ENCODE results near the gene SRSF4. TPM values are rescaled to one million over a fixed set of nuclear protein-coding genes. Genes with fewer than 3 reads are reported as not detected.

Gene SRSF4
- total and polyA plus RNA-seq, 9 donors: 55.2 to 135 (median 88.2) TPM

DNA sequence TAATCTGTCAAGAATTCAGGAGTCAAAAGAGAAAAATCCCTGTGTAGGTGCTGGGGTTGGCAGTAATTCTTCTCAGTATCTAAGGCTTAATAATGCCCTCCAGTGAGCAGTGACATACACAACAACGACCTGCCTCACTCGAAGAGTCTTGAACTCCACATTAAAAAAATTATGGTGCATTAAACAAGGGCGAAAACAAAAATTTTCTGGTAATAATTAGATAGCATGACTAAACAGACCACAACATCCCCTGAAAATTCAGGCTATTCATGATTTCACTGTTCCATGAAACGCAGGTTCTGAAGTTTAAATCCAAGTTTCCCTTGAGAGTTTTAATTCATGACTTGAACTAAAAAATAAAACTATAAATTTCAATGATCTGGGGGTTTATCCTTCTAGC lies 5.1 kb downstream of the SRSF4 start:
- intact Hi-C loops (cut with DNase I): no loop called here

DNA sequence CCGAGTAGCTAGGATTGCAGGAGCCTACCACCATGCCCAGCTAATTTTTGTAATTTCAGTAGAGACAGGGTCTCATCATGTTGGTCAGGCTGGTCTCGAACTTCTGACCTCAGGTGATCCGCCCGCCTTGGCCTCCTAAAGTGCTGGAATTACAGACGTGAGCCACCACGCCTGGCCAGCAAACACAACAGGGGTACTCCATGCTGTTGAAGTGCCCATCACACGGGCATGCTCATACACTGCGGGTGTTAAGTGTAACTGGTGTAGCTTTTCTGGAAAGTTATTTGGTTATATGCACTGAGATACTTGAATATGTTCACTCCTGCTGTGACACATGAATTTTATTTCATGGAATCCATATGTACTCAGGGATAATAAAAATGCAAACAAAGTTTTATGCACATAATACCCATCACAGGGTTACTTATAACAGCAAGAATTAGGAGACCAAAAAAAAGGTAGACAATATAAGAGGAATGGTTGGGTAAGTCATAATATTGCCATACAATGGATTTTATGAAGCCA lies 9.2 kb downstream of the SRSF4 start:
- H3K27ac ChIP-seq: no peak overlapping the region
- no peak for DNase-seq
- no peaks in the 10 kb centered on the region for H3K27me3 ChIP-seq
- intact Hi-C loops (cut with DNase I): no loop called here
- no peaks in the 10 kb centered on the region for H3K36me3 ChIP-seq
- H3K4me1 ChIP-seq (ENCODE audit: insufficient read depth): peaks cover 6% of the 10 kb centered on the region
- WGBS, 3 donors: 92 to 95% (median 94%) methylated on average over 8 of the region's 8 CpGs
- no peaks in the 10 kb centered on the region for H3K9me3 ChIP-seq
- TF ChIP-seq, protein P1, sequence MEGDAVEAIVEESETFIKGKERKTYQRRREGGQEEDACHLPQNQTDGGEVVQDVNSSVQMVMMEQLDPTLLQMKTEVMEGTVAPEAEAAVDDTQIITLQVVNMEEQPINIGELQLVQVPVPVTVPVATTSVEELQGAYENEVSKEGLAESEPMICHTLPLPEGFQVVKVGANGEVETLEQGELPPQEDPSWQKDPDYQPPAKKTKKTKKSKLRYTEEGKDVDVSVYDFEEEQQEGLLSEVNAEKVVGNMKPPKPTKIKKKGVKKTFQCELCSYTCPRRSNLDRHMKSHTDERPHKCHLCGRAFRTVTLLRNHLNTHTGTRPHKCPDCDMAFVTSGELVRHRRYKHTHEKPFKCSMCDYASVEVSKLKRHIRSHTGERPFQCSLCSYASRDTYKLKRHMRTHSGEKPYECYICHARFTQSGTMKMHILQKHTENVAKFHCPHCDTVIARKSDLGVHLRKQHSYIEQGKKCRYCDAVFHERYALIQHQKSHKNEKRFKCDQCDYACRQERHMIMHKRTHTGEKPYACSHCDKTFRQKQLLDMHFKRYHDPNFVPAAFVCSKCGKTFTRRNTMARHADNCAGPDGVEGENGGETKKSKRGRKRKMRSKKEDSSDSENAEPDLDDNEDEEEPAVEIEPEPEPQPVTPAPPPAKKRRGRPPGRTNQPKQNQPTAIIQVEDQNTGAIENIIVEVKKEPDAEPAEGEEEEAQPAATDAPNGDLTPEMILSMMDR (IDR thresholded peaks at IDR 0.05): no peak
- TF ChIP-seq POLR2A (IDR thresholded peaks at IDR 0.05): no peak
- TF ChIP-seq EP300 (IDR thresholded peaks at IDR 0.05): no peak
- H3K4me3 ChIP-seq: no peak overlapping the region

More for the DNA sequence above, 5.1 kb downstream of the SRSF4 start:
- DNase-seq: no peak
- no peaks in the 10 kb centered on the region for H3K27me3 ChIP-seq
- no peak overlapping the region for H3K4me3 ChIP-seq
- H3K4me1 ChIP-seq (ENCODE audit: insufficient read depth): peaks cover 2% of the 10 kb centered on the region
- H3K27ac ChIP-seq: no peak overlapping the region
- no peaks in the 10 kb centered on the region for H3K36me3 ChIP-seq
- no peaks in the 10 kb centered on the region for H3K9me3 ChIP-seq
- 19 to 25% (median 22%) methylated on average over 4 of the region's 4 CpGs for WGBS, 3 donors
- TF ChIP-seq, protein P1 (IDR thresholded peaks at IDR 0.05): no peak
- TF ChIP-seq EP300 (IDR thresholded peaks at IDR 0.05) (no peak), POLR2A (IDR thresholded peaks at IDR 0.05) (no peak)

DNA sequence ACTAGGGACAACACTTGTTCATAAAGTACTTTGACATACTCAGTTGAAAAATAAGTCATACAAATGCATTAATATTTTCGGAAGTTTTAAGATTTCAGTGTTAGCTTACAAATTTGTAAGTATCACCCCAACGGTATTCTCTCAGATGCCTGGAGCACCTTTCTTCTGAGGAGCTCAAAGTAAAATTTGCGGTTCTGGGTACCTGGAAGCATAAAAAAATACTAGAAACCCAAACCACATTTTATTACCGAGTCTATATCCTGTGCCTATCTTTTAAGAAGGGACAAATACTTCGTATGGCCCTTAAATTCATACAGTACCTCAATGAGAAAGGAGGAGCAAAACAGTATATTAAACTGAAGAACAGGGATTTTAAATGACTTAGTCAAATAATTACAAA lies 10.2 kb downstream of the SRSF4 start:
- intact Hi-C loops (cut with DNase I): no loop called here
- H3K27ac ChIP-seq: no peak overlapping the region

DNA sequence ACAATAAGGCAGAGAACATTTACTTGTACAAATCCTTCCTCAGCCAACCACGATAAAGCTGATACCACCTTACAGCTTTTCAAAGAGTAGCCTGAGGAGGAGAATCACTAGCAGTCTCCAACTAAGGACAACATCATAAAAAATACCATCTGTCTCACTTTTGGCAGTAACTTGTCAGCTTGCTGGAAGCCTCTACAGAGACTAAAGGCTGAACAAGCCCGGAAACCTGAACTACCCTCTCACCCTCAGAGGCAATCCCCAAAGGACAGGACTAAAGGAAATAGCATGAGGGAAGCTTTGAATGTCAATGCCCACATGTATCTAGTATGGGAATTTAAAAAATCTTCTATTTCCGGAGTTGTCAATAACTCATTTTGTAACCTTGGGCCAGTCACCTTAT lies 10.6 kb downstream of the SRSF4 start:
- 6 to 14% (median 12%) methylated on average over 3 of the region's 3 CpGs for WGBS, 3 donors
- intact Hi-C loops (cut with DNase I): no loop called here
- H3K4me3 ChIP-seq: no peak overlapping the region
- no peak overlapping the region for H3K27ac ChIP-seq
- H3K36me3 ChIP-seq: no peaks in the 10 kb centered on the region
- H3K27me3 ChIP-seq: no peaks in the 10 kb centered on the region
- H3K4me1 ChIP-seq (ENCODE audit: insufficient read depth): peaks cover 6% of the 10 kb centered on the region
- H3K9me3 ChIP-seq: no peaks in the 10 kb centered on the region
- no peak for DNase-seq
- TF ChIP-seq, protein P1 (IDR thresholded peaks at IDR 0.05): no peak
- TF ChIP-seq EP300 (IDR thresholded peaks at IDR 0.05): no peak
- no peak for TF ChIP-seq POLR2A (IDR thresholded peaks at IDR 0.05)

More for the DNA sequence above, 10.2 kb downstream of the SRSF4 start:
- H3K4me3 ChIP-seq: no peak overlapping the region
- 77 to 88% (median 85%) methylated on average over 5 of the region's 5 CpGs for WGBS, 3 donors
- no peaks in the 10 kb centered on the region for H3K9me3 ChIP-seq
- peaks cover 6% of the 10 kb centered on the region for H3K4me1 ChIP-seq (ENCODE audit: insufficient read depth)
- no peaks in the 10 kb centered on the region for H3K36me3 ChIP-seq
- H3K27me3 ChIP-seq: no peaks in the 10 kb centered on the region
- TF ChIP-seq, protein P1 (IDR thresholded peaks at IDR 0.05): no peak
- TF ChIP-seq EP300 (IDR thresholded peaks at IDR 0.05) (no peak), POLR2A (IDR thresholded peaks at IDR 0.05) (no peak)
- no peak for DNase-seq

All from ovary (tissue), 9 donors.